Middle frontal gyrus (tissue), 1 donor: ENCODE data around the gene CD53.
"Not testable (repeated sequence)": the region's sequence is repeated elsewhere in the genome, so short reads cannot be mapped to it uniquely, and the experiment has no call there.

Experiments
- DNase-seq: peaks from one replicate; pipeline ENCODE4 v3.0.0-alpha.2; 2015; ENCODE audit warnings: low spot score; ENCODE audit errors: extremely low spot score

CD53 gene

GRCh38 chr1:110872745-110873720, at the start of gene CD53:
Gene CD53 (plus strand): TSS chr1:110873148. CDS start chr1:110891409, 18,261 bp downstream.
- no peak for DNase-seq

- DNase-seq = no peak
Measured at GRCh38 chr1:110824192-110824591, 48.8 kb upstream of the CD53 start.

- DNase-seq = no peak
Measured at GRCh38 chr1:110829955-110830553, 42.9 kb upstream of the CD53 start.

GRCh38 chr1:110833779-110834178, 39.2 kb upstream of the CD53 start:
- DNase-seq = not testable (repeated sequence)

GRCh38 chr1:110846861-110847260, 26.1 kb upstream of the CD53 start:
- no peak for DNase-seq

GRCh38 chr1:110850145-110850544, 22.8 kb upstream of the CD53 start:
- no peak for DNase-seq

- no peak for DNase-seq
Measured at GRCh38 chr1:110850627-110851026, 22.3 kb upstream of the CD53 start.

GRCh38 chr1:110853135-110853534, 19.8 kb upstream of the CD53 start:
- DNase-seq = no peak

GRCh38 chr1:110856410-110856809, 16.5 kb upstream of the CD53 start:
- no peak for DNase-seq

- no peak for DNase-seq
Measured at GRCh38 chr1:110857964-110858948, 14.7 kb upstream of the CD53 start.

- DNase-seq = no peak
Measured at GRCh38 chr1:110859062-110859461, 13.9 kb upstream of the CD53 start.

GRCh38 chr1:110860174-110860573, 12.8 kb upstream of the CD53 start:
- DNase-seq = no peak

- DNase-seq = not testable (repeated sequence)
Measured at GRCh38 chr1:110860620-110861019, 12.3 kb upstream of the CD53 start.

GRCh38 chr1:110861942-110862341, 11.0 kb upstream of the CD53 start:
- not testable (repeated sequence) for DNase-seq

GRCh38 chr1:110864287-110864686, 8.7 kb upstream of the CD53 start:
- DNase-seq = no peak

GRCh38 chr1:110870721-110871388, 2.1 kb upstream of the CD53 start:
- no peak for DNase-seq

- DNase-seq = no peak
Measured at GRCh38 chr1:110872366-110872744, 593 bp upstream of the CD53 start.

GRCh38 chr1:110873856-110874255, 908 bp downstream of the CD53 start:
- DNase-seq = no peak

GRCh38 chr1:110874324-110875215, 1.6 kb downstream of the CD53 start:
- DNase-seq = no peak

GRCh38 chr1:110875216-110875731, 2.3 kb downstream of the CD53 start:
- DNase-seq = no peak
